Muscle of back (tissue), 13 donors: Measurements from ENCODE around the gene POFUT2. TPM values are rescaled to one million over a fixed set of nuclear protein-coding genes. Genes with fewer than 3 reads are reported as not detected.

Source experiments
- DNase-seq, 3 donors: peaks; one replicate each; pipeline versions ENCODE4 v3.0.0 to v3.0.0-alpha.2; 2013
- long read RNA-seq, 9 donors: transcript quantifications; one replicate each; lab custom pipeline, GENCODE V29; 2026
- polyA plus RNA-seq, 10 donors: library from polyadenylated mRNA; unstranded; fragments of 120-200 nt; gene quantifications; one replicate each; pipeline ENCODE4 v1.2.1, GENCODE V29; 2013; ENCODE audit not compliant: insufficient read length in 10 of 10

Gene POFUT2, protein sequence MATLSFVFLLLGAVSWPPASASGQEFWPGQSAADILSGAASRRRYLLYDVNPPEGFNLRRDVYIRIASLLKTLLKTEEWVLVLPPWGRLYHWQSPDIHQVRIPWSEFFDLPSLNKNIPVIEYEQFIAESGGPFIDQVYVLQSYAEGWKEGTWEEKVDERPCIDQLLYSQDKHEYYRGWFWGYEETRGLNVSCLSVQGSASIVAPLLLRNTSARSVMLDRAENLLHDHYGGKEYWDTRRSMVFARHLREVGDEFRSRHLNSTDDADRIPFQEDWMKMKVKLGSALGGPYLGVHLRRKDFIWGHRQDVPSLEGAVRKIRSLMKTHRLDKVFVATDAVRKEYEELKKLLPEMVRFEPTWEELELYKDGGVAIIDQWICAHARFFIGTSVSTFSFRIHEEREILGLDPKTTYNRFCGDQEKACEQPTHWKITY
- polyA plus RNA-seq = 10 to 100 TPM; 30.6 to 44.3 (median 39.3) TPM
- long read RNA-seq, donor 1, partial matches to known transcripts = 0 of 3 reads
- long read RNA-seq, donor 1, other reads (novel, unspliced or antisense) = 0 of 3 reads
- long read RNA-seq, donor 2, partial matches to known transcripts = 0 of 4 reads
- long read RNA-seq, donor 2, other reads (novel, unspliced or antisense) = 0 of 4 reads
- long read RNA-seq, donor 3 = 0 reads
- long read RNA-seq, donor 4, partial matches to known transcripts = 0 of 5 reads
- long read RNA-seq, donor 4, other reads (novel, unspliced or antisense) = 0 of 5 reads
- long read RNA-seq, donor 5, partial matches to known transcripts = 0 of 5 reads
- long read RNA-seq, donor 5, other reads (novel, unspliced or antisense) = 0 of 5 reads
- long read RNA-seq, donor 6, transcript POFUT2-203 (9 exons, 2,871 nt) = major isoform, 8 of 8 reads
- long read RNA-seq, donor 6, partial matches to known transcripts = 0 of 8 reads
- long read RNA-seq, donor 6, other reads (novel, unspliced or antisense) = 0 of 8 reads
- long read RNA-seq, donor 7, full-length matches to known transcripts = 4 of 4 reads
- long read RNA-seq, donor 7, partial matches to known transcripts = 0 of 4 reads
- long read RNA-seq, donor 7, other reads (novel, unspliced or antisense) = 0 of 4 reads
- long read RNA-seq, donor 8, partial matches to known transcripts = 0 of 5 reads
- long read RNA-seq, donor 8, other reads (novel, unspliced or antisense) = 0 of 5 reads
- long read RNA-seq, donor 9 = 0 reads

GRCh38 chr21:45287438-45288391 is at the start of gene POFUT2:
Gene POFUT2 (minus strand): TSS chr21:45287895. CDS start chr21:45287871, 24 bp downstream.
- peak; percentile 94 to 98 (median 98) for DNase-seq

GRCh38 chr21:45336870-45337269 is 49.2 kb upstream of the POFUT2 start:
- peak in 1 of 3 donors; percentile 61 for DNase-seq

DNA sequence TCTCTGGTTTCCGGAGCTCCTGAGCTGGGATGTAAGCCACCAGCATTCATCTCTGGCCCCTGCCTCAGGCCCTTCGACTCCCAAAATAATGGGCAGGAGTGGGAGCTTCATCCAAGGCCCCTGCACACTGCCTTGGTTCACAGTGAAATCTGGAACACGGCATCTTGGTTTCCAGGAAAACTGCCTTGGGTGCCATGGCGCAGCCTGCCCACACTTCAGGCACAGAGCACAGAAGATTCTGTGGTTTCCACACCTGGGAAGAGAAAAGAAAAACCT is 48.8 kb upstream of the POFUT2 start:
- DNase-seq = no peak

GRCh38 chr21:45335761-45336534 is 48.3 kb upstream of the POFUT2 start:
- no peak for DNase-seq

DNA sequence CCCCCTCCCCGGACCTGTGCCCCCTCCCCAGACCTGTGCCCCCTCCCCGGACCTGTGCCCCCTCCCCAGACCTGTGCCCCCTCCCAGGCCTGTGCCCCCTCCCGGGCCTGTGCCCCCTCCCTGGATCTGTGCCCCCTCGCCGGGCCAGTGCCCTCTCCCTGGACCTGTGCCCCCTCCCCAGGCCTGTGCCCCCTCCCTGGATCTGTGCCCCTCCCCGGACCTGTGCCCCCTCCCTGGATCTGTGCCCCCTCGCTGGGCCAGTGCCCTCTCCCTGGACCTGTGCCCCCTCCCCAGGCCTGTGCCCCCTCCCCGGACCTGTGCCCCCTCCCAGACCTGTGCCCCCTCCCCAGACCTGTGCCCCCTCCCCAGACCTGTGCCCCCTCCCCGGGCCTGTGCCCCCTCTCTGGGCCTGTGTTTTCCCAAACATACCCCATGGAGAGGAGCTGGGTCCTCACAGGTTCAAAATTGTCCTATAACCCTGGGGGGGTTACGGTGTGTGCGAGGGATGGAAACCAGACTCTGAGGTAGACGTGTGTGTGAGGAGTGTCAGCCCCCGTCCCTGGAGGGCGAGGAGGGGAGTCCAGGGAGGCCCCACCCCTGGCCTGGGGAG is 47.6 kb upstream of the POFUT2 start:
- no peak for DNase-seq

DNA sequence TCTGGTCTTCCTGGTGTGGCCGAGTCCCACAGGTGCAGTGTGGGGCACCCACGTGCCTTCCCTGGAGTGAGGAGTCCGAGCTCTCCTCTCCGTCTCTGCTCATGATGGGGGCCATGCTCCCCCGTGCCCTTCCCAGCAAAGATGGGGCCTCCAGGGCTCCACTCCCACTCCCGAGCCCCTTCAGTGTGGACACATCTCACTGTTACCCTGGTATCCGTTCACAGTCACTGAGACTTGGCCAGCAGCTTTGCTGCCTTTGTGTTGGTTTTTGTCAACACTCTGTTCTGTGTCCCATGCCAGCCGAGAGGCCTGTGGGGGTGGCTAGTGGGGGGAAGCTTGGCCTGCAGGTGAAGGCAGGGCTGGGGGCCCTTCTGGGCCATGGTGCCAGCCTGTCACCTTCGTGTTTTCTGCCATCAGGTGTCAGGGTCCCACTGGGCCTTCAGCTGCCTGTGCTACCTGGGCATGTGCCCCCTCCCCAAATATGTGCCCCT is 46.9 kb upstream of the POFUT2 start:
- DNase-seq = no peak

GRCh38 chr21:45334134-45334533 is 46.4 kb upstream of the POFUT2 start:
- DNase-seq = no peak

GRCh38 chr21:45333583-45334121 is 46.0 kb upstream of the POFUT2 start:
- DNase-seq = peak in 1 of 3 donors; percentile 29

GRCh38 chr21:45332981-45333582 is 45.4 kb upstream of the POFUT2 start:
- DNase-seq = no peak

GRCh38 chr21:45332415-45332814 is 44.7 kb upstream of the POFUT2 start:
- no peak for DNase-seq

GRCh38 chr21:45331531-45332147 is 43.9 kb upstream of the POFUT2 start:
- peak in 1 of 3 donors; percentile 36 for DNase-seq

GRCh38 chr21:45330851-45331261 is 43.2 kb upstream of the POFUT2 start:
- DNase-seq = peak in 1 of 3 donors; percentile 9

- peak in 2 of 3 donors; percentile 69 to 73 for DNase-seq
Observed at GRCh38 chr21:45330075-45330781, 42.5 kb upstream of the POFUT2 start.

DNA sequence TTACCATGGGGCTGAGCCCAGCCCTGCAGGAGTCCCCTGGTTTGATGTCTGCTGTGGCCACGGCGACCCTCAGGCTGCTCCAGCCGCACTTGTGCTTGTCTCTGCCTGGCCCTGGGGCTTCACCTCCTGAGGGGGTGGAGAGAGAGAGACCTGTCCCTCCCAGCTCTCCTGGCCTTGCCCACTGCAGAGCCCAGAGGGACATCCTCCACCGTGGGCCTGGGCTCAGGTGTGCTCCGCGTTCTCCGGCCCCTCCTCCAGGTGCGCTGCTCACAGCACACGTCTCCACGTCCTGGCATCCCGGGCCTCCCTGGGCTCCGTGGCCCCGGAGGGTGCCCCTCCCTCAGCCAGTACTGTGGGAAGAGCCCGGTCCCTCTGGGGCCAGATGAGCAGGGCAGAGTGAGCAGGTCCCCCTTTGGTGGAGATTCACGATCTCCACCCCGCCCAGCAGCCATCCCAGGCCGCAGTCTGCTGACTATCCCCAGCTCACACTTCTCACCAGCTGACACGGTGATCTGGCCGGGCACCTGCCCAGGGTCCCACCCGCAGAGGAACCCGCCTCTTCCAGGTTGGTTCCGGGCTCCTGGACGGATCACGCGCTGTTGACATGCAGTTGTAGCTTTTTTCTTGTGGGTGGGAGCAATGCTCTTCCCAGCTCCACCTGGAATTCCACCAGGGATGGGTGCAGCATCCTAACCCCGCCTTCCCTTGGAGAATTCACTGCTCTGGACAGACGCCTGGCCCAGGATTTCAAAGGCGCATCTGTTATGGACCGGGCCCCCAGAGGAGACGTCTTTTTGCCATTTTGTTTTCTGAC is 41.8 kb upstream of the POFUT2 start:
- DNase-seq = no peak

DNA sequence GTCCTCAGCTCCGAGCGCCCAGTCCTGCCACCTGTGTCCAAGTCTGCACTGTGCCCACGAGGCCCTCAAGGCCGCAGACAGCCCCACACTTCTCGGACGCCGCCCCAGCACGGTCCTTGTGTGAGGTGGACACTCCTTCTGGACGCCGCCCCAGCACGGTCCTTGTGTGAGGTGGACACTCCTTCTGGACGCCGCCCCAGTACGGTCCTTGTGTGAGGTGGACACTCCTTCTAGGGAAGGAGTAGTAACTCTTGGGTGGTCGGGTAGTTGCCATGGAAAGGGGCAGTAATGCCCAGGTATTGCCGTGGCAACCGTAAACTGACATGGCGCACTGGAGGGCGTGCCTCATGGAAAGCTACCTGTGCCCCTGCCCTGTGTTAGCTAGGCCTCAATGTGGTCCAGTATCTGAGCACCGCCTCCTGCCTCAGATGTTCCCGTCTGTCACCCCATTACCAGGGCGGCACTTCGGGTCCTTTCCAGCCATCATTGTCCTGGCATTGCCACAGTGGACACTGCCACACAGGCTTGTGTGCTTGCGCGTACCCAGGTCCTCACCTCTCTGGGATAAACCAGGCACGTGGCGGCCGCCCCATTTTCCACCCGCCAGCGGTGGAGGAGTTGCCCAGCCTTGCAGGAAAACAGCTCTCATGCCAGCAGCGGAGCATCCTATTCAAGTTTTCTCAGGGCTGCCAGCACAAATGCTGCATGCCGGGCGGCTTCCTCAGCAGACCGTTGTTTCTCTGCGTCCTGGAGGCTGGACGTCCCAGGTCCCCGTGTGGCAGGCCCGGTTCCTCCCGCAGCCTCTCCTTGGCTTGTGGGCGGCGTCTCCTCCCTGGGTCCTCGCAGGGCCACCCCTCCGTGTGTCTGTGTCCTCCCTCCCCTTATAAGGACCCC is 40.8 kb upstream of the POFUT2 start:
- no peak for DNase-seq
